ENCODE results near the gene RTN1.

The RTN1 gene

DNA sequence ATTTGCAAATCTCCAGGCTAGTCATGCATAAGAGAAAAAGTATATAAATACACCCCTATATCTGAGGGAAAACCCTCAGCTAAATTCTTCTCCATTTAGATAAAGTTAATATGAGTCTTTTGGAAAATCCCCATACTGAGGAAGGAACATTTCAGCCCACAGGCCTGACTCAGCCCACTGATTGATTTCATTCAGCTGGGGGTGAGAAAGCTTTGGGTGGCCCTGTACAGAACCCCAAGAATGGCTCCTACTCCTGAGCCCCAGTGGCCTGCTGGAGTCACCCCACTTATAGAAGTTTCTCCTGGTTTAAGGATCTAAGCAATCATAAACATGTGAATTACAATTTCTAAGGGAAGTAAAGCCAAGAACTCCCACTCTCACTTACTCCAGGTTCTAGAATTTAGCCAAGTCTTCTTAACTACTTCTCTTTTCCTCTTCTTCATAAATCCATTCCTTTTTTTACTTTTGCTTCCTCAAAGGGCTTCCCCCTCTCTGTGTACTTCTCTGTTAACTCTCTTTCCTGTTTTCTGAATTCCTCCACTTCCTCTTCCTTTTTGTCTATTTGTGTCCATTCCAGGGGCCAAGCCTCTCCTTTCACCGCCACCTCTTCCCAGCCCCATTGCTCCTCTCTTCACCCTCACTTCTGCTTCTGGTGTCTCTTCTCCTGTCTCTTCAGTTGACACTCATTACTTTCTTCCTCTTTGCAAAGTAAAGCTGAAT lies 21.0 kb downstream of the RTN1 start:
- no peak for DNase-seq (ENCODE audit: low spot score)

DNA sequence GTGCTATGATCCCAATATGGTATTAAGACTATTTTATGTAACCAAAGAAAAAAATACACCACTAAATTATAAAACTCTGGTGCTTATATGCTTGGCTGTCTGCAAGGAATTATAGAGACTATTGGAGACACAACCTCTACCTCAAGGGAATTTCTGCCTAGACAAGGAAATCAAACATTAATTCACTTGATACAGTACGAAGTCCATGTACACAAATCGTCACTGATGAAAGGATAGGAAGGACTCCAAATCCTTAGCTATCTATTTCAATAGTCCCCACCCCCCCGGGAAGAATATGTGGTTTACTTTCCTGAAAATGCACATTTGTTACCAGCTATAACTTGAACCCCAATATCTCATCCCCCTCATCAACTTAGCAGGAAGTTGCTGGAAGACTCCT lies 21.9 kb downstream of the RTN1 start:
- no peak for DNase-seq (ENCODE audit: low spot score)

GRCh38 chr14:59847711-59848110 lies 22.9 kb downstream of the RTN1 start:
- DNase-seq (ENCODE audit: low spot score): no peak

DNA sequence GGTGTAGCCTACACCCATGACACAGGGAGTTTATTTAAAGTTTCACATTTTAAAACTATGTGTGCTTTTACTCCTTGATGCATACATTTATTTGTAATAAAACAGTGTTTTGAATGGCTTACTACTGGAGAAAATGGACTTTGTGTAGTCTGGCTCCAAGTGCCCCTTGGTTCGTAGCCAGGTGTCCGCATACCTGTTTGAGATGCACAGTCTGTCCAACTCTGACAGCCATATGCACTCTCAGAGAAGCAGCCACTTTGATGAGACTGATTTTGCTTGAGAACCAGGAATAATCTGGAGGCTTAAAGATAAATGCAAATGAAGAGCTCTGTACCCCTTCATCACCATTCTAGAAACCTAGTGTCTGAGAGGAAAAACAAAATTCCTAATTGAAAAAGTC lies 24.0 kb downstream of the RTN1 start:
- DNase-seq (ENCODE audit: low spot score): no peak

DNA sequence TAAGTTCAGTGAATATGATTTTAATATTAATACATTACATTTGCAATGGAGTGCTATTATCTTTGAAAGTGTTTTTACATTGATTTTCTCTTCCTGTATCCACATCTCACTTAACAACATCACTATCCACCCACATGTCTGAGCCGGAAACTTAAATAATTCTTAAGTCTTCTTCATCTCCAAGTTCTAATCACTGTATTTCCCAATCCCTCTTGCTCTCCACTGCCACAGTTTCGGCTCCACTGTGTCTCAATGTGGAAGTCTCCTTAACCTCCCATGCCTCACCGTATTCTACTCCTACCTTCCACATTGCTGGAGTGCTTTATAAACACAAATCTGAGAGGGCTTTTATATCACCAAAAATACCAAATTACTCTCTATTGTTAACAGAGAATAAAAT lies 25.3 kb downstream of the RTN1 start:
- no peak for DNase-seq (ENCODE audit: low spot score)

DNA sequence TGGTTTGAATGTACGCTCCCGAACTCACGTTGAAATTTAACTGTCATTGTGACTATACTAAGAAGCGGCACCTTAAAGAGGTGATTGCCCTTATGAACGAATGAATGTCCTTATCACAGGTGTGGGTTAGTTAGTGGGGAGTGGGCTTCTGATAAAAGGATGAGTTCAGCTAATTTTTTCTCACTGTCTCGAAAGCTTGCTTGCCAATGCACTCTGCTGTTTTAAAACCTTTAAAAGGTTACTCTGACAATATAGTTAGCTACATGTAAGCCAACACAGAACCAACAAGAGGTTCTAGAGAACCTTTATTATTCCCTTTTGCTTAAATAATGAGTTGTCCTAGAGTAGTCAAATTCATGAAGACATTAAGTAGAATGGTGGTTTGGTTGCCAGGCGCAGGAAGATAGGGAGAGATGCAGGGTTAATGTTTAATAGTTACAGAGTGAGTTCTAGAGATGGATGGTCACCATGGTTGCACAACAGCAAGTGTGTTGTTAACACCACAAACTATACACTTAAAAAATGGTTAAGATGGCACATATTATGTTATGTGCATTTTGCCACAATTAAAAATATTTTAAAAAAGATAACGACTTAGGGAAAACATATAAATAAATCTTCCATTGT lies 26.3 kb downstream of the RTN1 start:
- no peak for DNase-seq (ENCODE audit: low spot score)

GRCh38 chr14:59836116-59836515 lies 34.5 kb downstream of the RTN1 start:
- no peak for DNase-seq (ENCODE audit: low spot score)

DNA sequence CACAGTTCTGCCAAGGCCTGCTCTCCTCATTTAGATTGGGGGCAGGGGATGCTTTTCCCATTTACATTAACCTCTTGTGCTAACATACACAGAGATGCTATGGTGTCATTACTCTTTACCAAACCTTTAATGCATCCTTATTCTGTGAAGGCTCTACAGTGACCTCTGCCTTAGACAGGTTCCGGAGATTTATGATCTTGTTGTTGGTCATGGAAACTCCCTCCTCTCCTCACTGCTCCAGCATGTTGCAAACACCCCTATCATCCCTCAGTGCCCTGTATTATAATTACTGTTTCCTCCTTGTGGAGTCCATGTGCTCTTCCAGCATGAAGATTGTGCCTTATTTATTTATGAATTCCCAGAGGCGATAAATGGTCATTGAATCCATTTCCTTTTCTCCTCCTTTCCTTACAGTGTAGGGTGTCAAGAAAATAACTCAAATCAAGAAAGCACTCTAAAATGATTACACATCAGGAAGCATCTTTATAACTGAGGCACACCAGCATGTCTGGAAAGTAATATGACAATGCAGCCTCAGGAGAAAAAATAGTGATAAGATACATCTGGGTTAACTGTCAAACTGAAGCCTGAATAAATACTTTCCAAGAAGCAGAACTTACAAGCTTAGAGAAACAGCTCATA lies 37.8 kb downstream of the RTN1 start:
- DNase-seq (ENCODE audit: low spot score): no peak

- no peak for DNase-seq (ENCODE audit: low spot score)
Measured at GRCh38 chr14:59831121-59831730, 39.4 kb downstream of the RTN1 start.

- DNase-seq (ENCODE audit: low spot score): no peak
Measured at GRCh38 chr14:59830338-59830734, 40.2 kb downstream of the RTN1 start.

- DNase-seq (ENCODE audit: low spot score): peak; percentile 31
Measured at GRCh38 chr14:59829469-59830337, 40.9 kb downstream of the RTN1 start.

DNA sequence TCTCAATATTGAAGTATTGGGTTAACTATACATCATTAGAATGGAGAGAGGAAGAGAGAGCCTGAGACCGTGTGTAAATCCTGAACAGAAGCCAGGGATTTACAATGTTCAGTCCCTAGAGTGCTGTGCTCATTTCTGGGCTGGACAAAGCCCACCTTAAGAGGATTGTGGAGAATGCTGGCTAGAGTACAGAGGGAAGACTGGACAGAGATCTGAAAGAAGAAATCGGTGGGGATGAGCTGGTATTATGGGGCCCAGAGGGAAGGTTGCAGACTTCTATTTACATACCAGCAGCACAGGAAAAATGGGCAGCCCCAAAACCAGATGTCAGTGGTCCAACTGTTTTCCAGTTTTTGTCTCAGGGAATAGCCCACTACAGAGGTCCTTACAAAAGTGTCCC lies 42.3 kb downstream of the RTN1 start:
- DNase-seq (ENCODE audit: low spot score): no peak

DNA sequence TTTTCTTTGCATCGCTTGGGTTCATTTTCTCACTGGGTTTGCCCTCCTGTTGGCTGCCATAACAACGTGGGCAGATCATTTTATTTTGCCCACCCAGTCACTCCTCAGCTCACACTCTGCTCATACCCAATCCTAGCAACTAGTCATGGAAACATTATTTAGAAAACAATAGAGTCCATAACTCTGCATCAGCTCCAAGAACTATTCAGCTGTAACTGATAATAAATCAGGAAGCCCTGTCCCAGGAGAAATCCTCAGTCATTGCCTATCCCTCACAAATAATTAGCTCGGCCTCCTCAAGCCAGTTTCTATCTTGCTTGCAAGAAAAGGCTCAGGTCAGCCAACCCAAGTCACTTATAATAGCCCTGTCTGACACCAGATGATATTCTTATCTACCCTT lies 43.2 kb downstream of the RTN1 start:
- no peak for DNase-seq (ENCODE audit: low spot score)

GRCh38 chr14:59826150-59826549 lies 44.4 kb downstream of the RTN1 start:
- DNase-seq (ENCODE audit: low spot score): no peak

DNA sequence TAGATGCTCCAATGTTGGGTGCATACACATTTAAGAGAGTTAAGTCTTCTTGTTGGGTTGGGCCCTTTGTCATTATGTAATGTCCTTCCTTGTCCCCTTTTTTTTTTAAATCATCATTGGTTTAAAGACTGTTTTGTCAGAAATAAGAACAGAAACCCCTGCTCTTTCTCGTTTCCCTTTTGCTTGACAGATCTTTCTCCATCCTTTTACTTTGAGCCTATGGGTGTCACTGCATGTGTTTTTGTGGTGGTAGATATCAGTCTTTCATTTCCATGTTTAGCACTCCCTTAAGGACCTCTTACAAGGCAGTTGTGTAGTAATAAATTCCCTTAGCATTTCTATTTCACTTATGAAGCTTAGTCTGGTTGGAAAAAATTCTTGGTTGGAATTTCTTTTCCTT lies 47.4 kb downstream of the RTN1 start:
- no peak for DNase-seq (ENCODE audit: low spot score)

- DNase-seq (ENCODE audit: low spot score): no peak
Measured at GRCh38 chr14:59819446-59820088, 51.0 kb downstream of the RTN1 start.

DNA sequence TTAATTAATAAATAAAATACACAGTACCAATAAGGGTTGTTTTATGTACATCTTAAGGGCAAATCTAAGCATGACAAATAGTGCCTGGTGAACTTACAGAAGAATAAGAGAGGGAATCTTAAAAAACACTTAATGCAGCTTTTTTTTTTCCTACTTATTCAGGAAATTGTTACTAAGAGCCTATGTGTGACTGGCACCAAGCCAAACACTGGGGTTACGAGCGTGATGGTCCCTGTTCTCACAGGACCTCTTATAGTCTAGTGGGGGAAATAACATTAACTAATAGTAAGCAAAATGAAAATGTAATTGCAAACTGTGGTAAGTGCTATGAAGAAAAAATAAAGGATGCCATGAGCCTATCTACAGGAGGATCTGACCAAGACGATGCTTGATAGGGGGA lies 53.6 kb downstream of the RTN1 start:
- DNase-seq (ENCODE audit: low spot score): no peak

DNA sequence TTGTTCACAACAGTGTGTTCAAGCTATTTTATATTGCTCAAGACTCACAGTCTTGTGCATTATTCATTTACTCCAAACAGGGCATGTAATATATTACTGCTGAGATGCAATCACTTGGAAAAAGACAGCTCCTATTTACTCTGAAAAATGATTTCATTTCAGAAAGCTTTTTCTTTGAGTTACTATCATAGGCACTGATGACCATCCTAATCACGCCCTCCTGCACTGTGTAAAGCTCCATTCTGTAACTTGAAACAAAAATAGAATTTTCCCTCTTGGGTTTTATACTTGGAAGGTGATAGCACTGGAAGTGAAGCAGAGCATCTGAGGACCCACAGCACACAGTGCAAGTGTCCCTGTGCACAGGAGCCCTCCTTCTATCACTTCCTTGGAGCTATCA lies 55.6 kb downstream of the RTN1 start:
- no peak for DNase-seq (ENCODE audit: low spot score)

- no peak for DNase-seq (ENCODE audit: low spot score)
Measured at GRCh38 chr14:59811815-59812214, 58.8 kb downstream of the RTN1 start.

GRCh38 chr14:59811073-59811472 lies 59.5 kb downstream of the RTN1 start:
- no peak for DNase-seq (ENCODE audit: low spot score)

DNA sequence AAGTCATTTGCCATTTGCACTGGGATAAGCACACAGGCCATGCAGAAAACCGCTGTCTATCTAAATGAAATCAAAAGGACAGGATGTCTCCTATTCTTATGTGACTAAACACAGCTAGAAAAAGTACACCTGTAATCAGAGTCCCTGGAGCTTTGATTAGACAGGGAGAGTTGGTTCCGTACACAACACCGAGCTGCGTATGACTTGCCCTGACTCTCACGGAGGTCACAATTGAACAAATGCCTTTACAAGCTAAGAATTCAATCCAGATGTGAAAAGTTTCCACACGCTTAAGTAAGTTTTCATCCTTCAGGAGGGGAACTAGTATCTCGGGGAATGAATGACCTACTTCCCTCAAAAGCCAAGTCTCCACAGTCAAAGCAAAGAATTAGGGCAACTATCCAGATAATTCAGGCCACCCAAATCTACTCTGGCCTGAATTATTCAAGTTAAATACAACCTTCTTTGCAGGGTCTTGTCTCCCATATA lies 67.5 kb downstream of the RTN1 start:
- DNase-seq (ENCODE audit: low spot score): no peak

DNA sequence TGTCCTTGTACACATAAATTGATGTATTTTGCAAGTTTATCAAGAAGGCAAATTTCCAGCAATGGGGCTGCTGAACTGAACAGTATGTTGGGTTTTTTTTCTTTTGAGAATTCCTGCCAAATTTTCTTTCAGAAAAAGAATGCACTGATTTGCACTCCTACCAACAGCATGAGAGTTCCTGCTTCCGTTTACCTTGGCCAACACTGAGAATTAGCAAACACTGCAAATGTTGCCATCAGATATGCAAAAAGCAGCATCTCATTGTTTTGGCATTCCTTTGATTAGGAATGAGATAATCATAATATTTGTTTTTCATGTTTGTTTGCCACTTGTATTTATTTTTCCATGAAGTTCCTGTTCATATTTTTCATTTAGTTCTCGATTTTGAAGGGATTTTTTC lies 82.4 kb downstream of the RTN1 start:
- no peak for DNase-seq (ENCODE audit: low spot score)
